H1 (cell line): ENCODE measurements around the gene HTR3C. TPM values are rescaled to one million over a fixed set of nuclear protein-coding genes. Genes with fewer than 3 reads are reported as not detected.

Experiments used
- BCL11A ChIP-seq, 2 experiments: IDR thresholded peaks; one replicate each; pipeline ENCODE4 v1.6.1; 2011; ENCODE audit warnings: low read depth in 2 of 2, low read length in 2 of 2, mild to moderate bottlenecking in 2 of 2
- CEBPB ChIP-seq: IDR thresholded peaks from 2 replicates; pipeline ENCODE4 v1.6.1; 2012; ENCODE audit warnings: low read depth, low read length
- CHD2 ChIP-seq: IDR thresholded peaks from 2 replicates; pipeline ENCODE4 v1.6.1; 2012; ENCODE audit warnings: low read length, improper control_type of control experiment
- CHD7 ChIP-seq: fragments of 300-600 bp; sonication (generic); IDR thresholded peaks from 2 replicates; pipeline ENCODE4 v1.7.1; 2012; ENCODE audit warnings: low read length, moderate library complexity, mild to moderate bottlenecking, inconsistent platforms; ENCODE audit not compliant: insufficient replicate concordance
- CREB1 ChIP-seq: IDR thresholded peaks from 2 replicates; pipeline ENCODE4 v1.6.1; 2012; ENCODE audit warnings: inconsistent platforms
- EGR1 ChIP-seq: IDR thresholded peaks from 2 replicates; pipeline ENCODE4 v1.6.1; 2011; ENCODE audit warnings: low read depth, low read length, borderline replicate concordance
- POU5F1 ChIP-seq: IDR thresholded peaks from 2 replicates; pipeline ENCODE4 v1.6.1; 2011; ENCODE audit warnings: low read depth, mild to moderate bottlenecking, low read length, moderate library complexity
- SIN3A ChIP-seq, 2 experiments: IDR thresholded peaks in 1 of 2; conservative IDR thresholded peaks in 1 of 2; 2 replicates each; pipeline ENCODE4 v1.6.1; 2011 to 2012; ENCODE audit warnings: low read length in 2 of 2, improper control_type of control experiment in 1 of 2, low read depth in 1 of 2, mild to moderate bottlenecking in 1 of 2
- SP2 ChIP-seq: IDR thresholded peaks from 2 replicates; pipeline ENCODE4 v1.6.1; 2012; ENCODE audit warnings: mild to moderate bottlenecking, low read length, inconsistent platforms
- TAF1 ChIP-seq: IDR thresholded peaks from 2 replicates; pipeline ENCODE4 v1.6.1; 2011; ENCODE audit warnings: mild to moderate bottlenecking, low read depth, low read length
- TAF7 ChIP-seq: optimal IDR thresholded peaks from 2 replicates; pipeline ENCODE3; 2011; ENCODE audit warnings: low read depth, mild to moderate bottlenecking, inconsistent platforms, low read length, moderate library complexity, borderline replicate concordance
- TBP ChIP-seq: IDR thresholded peaks from 2 replicates; pipeline ENCODE4 v1.6.1; 2011; ENCODE audit warnings: low read depth, low read length, improper control_type of control experiment
- ZNF274 ChIP-seq: IDR thresholded peaks from 2 replicates; pipeline ENCODE4 v1.7.0; 2012; ENCODE audit warnings: low read length, borderline replicate concordance; ENCODE audit errors: extremely low read depth
- polyA plus RNA-seq, 7 experiments: library from polyadenylated mRNA; depleted of rRNA in 3 of 7; stranded (reverse) in 5 of 7; unstranded in 2 of 7; fragments of >200 nt in 5 of 7; fragments of 200-250 nt in 2 of 7; gene quantifications; 1 replicate in 5 of 7; 2 replicates in 1 of 7; 4 replicates in 1 of 7; pipeline versions ENCODE4 v1.2.1 to v1.2.3, GENCODE V29; 2011 to 2013; ENCODE audit warnings: missing spikeins in 2 of 7, mixed read lengths in 2 of 7
- total RNA-seq: library from RNA; stranded (reverse); fragmentation: NEBNext Ultra II Directional; extraction: Animal tissue kit (Norgen Biotek cat#: 25700); gene quantifications from 2 replicates; pipeline ENCODE4 v1.2.1, GENCODE V29; 2021

Gene HTR3C
- total and polyA plus RNA-seq, 2 of the 8 experiments (the other 6 are each of a cell fraction or from before 2014, with no cell fraction given): 0.03 TPM; not detected in 1

- TF ChIP-seq CHD7 (no peak), BCL11A (IDR thresholded peaks at IDR 0.05; ENCODE audit: low read depth in 2 of 2, low read length in 2 of 2) (no peak), CREB1 (no peak), TBP (no peak), TAF7 (no peak), POU5F1 (no peak), ZNF274 (no peak), SP2 (no peak), CHD2 (no peak), TAF1 (no peak), CEBPB (no peak), SIN3A (conservative IDR thresholded peaks at IDR 0.05 in 1 of 2, IDR thresholded peaks at IDR 0.05 in 1 of 2; ENCODE audit: low read depth in 1 of 2, low read length in 2 of 2) (no peak), EGR1 (no peak)
Observed at GRCh38 chr3:184082465-184082864, 29.6 kb downstream of the HTR3C start (continued).
